HG03457 (cell line): ENCODE measurements around the gene TEPSIN.

Source experiments
- ATAC-seq: cut with Tn5 transposase; IDR thresholded peaks from one replicate; pipeline ENCODE4 v1.9.1; 2021; ENCODE audit warnings: moderate number of reproducible peaks; ENCODE audit not compliant: unreplicated experiment

Gene TEPSIN

GRCh38 chr17:81189016-81189415 lies 49.8 kb downstream of the TEPSIN start:
- ATAC-seq = no peak

GRCh38 chr17:81188491-81188840 lies 50.4 kb downstream of the TEPSIN start:
- no peak for ATAC-seq

GRCh38 chr17:81187586-81188490 lies 51.0 kb downstream of the TEPSIN start:
- no peak for ATAC-seq

- ATAC-seq = no peak
Measured at GRCh38 chr17:81187120-81187519, 51.7 kb downstream of the TEPSIN start.

- no peak for ATAC-seq
Measured at GRCh38 chr17:81186203-81186602, 52.7 kb downstream of the TEPSIN start.

GRCh38 chr17:81184555-81184954 lies 54.3 kb downstream of the TEPSIN start:
- no peak for ATAC-seq

GRCh38 chr17:81183807-81184206 lies 55.0 kb downstream of the TEPSIN start:
- ATAC-seq = no peak

- ATAC-seq = no peak
Measured at GRCh38 chr17:81183316-81183715, 55.5 kb downstream of the TEPSIN start.

- ATAC-seq = no peak
Measured at GRCh38 chr17:81182596-81182995, 56.3 kb downstream of the TEPSIN start.

GRCh38 chr17:81181811-81182185 lies 57.1 kb downstream of the TEPSIN start:
- no peak for ATAC-seq

GRCh38 chr17:81180836-81181810 lies 57.7 kb downstream of the TEPSIN start:
- ATAC-seq = no peak

GRCh38 chr17:81179861-81180260 lies 59.0 kb downstream of the TEPSIN start:
- ATAC-seq = no peak

GRCh38 chr17:81179220-81179619 lies 59.6 kb downstream of the TEPSIN start:
- no peak for ATAC-seq
